Measurements from ENCODE around the gene PPM1M.

The PPM1M gene

DNA sequence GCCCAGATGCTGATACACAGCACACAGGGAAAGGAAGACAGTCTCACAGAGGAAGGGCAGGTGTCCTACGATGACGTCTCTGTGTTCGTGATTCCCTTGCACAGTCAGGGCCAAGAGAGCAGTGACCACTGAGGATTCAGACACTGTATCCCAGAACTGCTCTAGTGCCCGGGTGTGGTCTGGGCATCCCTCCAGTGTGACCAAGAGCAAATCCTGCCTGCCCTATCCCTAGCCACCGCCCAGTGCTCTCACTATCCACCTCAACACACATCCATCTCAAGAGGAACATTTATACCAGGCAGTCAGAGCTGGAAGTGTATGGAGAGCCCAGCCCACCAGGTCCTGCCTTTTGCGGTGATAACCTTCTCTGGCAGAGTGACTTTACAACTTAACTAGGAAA, 4.1 kb downstream of the PPM1M start:
- H3K36me3 ChIP-seq (ENCODE audit: control insufficient read depth, insufficient read depth, low read length), result peaks cover 61% of the 10 kb centered on the region
- H3K4me3 ChIP-seq (ENCODE audit: extremely low read depth, insufficient read depth, low read length, poor library complexity, severe bottlenecking), result no peak overlapping the region
- H3K27ac ChIP-seq (ENCODE audit: low read depth, low read length, severe bottlenecking), result no peak overlapping the region
- WGBS, 2 experiments (ENCODE audit: insufficient coverage in 2 of 2), result 93 to 95% methylated on average over 5 to 6 of the region's 6 CpGs
- H3K9me3 ChIP-seq (ENCODE audit: control insufficient read depth, low read length), result no peaks in the 10 kb centered on the region
- H3K4me1 ChIP-seq (ENCODE audit: control insufficient read depth, insufficient read depth, low read length, poor library complexity, severe bottlenecking), result no peaks in the 10 kb centered on the region

GRCh38 chr3:52250122-52250521, 4.6 kb downstream of the PPM1M start:
- 88 to 100% methylated on average over 1 of the region's 1 CpG for WGBS, 2 experiments (ENCODE audit: insufficient coverage in 2 of 2)

GRCh38 chr3:52253314-52254304, 8.1 kb downstream of the PPM1M start:
- WGBS, 2 experiments (ENCODE audit: insufficient coverage in 2 of 2), result 94 to 98% methylated on average over 9 of the region's 12 CpGs
- peak overlapping the region; percentile 36 for H3K27ac ChIP-seq (ENCODE audit: low read depth, low read length, severe bottlenecking)
- peaks cover 94% of the 10 kb centered on the region for H3K36me3 ChIP-seq (ENCODE audit: control insufficient read depth, insufficient read depth, low read length)
- no peak overlapping the region for H3K4me3 ChIP-seq (ENCODE audit: extremely low read depth, insufficient read depth, low read length, poor library complexity, severe bottlenecking)
- H3K9me3 ChIP-seq (ENCODE audit: control insufficient read depth, low read length), result no peaks in the 10 kb centered on the region
- H3K4me1 ChIP-seq (ENCODE audit: control insufficient read depth, insufficient read depth, low read length, poor library complexity, severe bottlenecking), result no peaks in the 10 kb centered on the region

More at GRCh38 chr3:52250122-52250521, 4.6 kb downstream of the PPM1M start:
- Histone ChIP-seq H3K36me3 (ENCODE audit: control insufficient read depth, insufficient read depth, low read length) (peaks cover 65% of the 10 kb centered on the region), H3K4me3 (ENCODE audit: extremely low read depth, insufficient read depth, low read length, poor library complexity, severe bottlenecking) (no peak overlapping the region), H3K27ac (ENCODE audit: low read depth, low read length, severe bottlenecking) (no peak overlapping the region), H3K9me3 (ENCODE audit: control insufficient read depth, low read length) (no peaks in the 10 kb centered on the region), H3K4me1 (ENCODE audit: control insufficient read depth, insufficient read depth, low read length, poor library complexity, severe bottlenecking) (no peaks in the 10 kb centered on the region)

- H3K36me3 ChIP-seq (ENCODE audit: control insufficient read depth, insufficient read depth, low read length), result peaks cover 94% of the 10 kb centered on the region
- no peak overlapping the region for H3K27ac ChIP-seq (ENCODE audit: low read depth, low read length, severe bottlenecking)
- 96 to 97% methylated on average over 6 of the region's 9 CpGs for WGBS, 2 experiments (ENCODE audit: insufficient coverage in 2 of 2)
- peaks cover 2% of the 10 kb centered on the region for H3K4me1 ChIP-seq (ENCODE audit: control insufficient read depth, insufficient read depth, low read length, poor library complexity, severe bottlenecking)
- H3K9me3 ChIP-seq (ENCODE audit: control insufficient read depth, low read length), result no peaks in the 10 kb centered on the region
- no peak overlapping the region for H3K4me3 ChIP-seq (ENCODE audit: extremely low read depth, insufficient read depth, low read length, poor library complexity, severe bottlenecking)
Observed at GRCh38 chr3:52254608-52255007, 9.0 kb downstream of the PPM1M start.

- H3K9me3 ChIP-seq (ENCODE audit: control insufficient read depth, low read length), result no peaks in the 10 kb centered on the region
- peaks cover 97% of the 10 kb centered on the region for H3K36me3 ChIP-seq (ENCODE audit: control insufficient read depth, insufficient read depth, low read length)
- no CpG with 5 or more reads among the region's 3 CpGs for WGBS, 2 experiments (ENCODE audit: insufficient coverage in 2 of 2)
- H3K4me1 ChIP-seq (ENCODE audit: control insufficient read depth, insufficient read depth, low read length, poor library complexity, severe bottlenecking), result peaks cover 2% of the 10 kb centered on the region
- no peak overlapping the region for H3K27ac ChIP-seq (ENCODE audit: low read depth, low read length, severe bottlenecking)
- no peak overlapping the region for H3K4me3 ChIP-seq (ENCODE audit: extremely low read depth, insufficient read depth, low read length, poor library complexity, severe bottlenecking)
Observed at GRCh38 chr3:52256159-52256558, 10.6 kb downstream of the PPM1M start.

- WGBS, 2 experiments (ENCODE audit: insufficient coverage in 2 of 2), result 89 to 100% methylated on average over 1 to 4 of the region's 4 CpGs
- H3K36me3 ChIP-seq (ENCODE audit: control insufficient read depth, insufficient read depth, low read length), result peaks cover 98% of the 10 kb centered on the region
Observed at GRCh38 chr3:52256622-52257021, 11.1 kb downstream of the PPM1M start.

DNA sequence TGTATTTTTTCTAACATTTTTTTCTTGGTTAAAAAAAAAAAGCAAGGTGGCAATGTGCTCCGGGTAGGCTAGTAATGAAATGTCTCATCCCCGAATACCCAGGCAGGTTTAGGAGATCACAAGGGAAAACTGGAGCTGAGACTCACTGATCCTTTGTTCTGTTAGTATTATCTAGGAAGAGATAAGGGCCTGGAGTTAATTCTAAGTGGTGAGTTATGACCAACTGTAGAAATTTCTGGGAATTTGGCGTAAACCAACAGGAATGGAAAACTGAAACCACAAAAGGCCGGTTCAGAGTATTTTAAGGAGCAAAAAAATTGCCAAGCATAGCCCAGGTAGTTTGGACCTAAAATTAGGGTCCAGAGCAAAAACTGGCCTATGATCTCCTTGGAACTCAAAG, 12.4 kb downstream of the PPM1M start:
- no peak overlapping the region for H3K4me3 ChIP-seq (ENCODE audit: extremely low read depth, insufficient read depth, low read length, poor library complexity, severe bottlenecking)
- 96 to 100% methylated on average over 4 of the region's 4 CpGs for WGBS, 2 experiments (ENCODE audit: insufficient coverage in 2 of 2)
- peaks cover 2% of the 10 kb centered on the region for H3K4me1 ChIP-seq (ENCODE audit: control insufficient read depth, insufficient read depth, low read length, poor library complexity, severe bottlenecking)
- H3K27ac ChIP-seq (ENCODE audit: low read depth, low read length, severe bottlenecking), result no peak overlapping the region
- H3K9me3 ChIP-seq (ENCODE audit: control insufficient read depth, low read length), result no peaks in the 10 kb centered on the region
- H3K36me3 ChIP-seq (ENCODE audit: control insufficient read depth, insufficient read depth, low read length), result peaks cover 100% of the 10 kb centered on the region

More at GRCh38 chr3:52256622-52257021, 11.1 kb downstream of the PPM1M start:
- H3K4me3 ChIP-seq (ENCODE audit: extremely low read depth, insufficient read depth, low read length, poor library complexity, severe bottlenecking), result no peak overlapping the region
- H3K9me3 ChIP-seq (ENCODE audit: control insufficient read depth, low read length), result no peaks in the 10 kb centered on the region
- H3K4me1 ChIP-seq (ENCODE audit: control insufficient read depth, insufficient read depth, low read length, poor library complexity, severe bottlenecking), result peaks cover 2% of the 10 kb centered on the region
- no peak overlapping the region for H3K27ac ChIP-seq (ENCODE audit: low read depth, low read length, severe bottlenecking)

DNA sequence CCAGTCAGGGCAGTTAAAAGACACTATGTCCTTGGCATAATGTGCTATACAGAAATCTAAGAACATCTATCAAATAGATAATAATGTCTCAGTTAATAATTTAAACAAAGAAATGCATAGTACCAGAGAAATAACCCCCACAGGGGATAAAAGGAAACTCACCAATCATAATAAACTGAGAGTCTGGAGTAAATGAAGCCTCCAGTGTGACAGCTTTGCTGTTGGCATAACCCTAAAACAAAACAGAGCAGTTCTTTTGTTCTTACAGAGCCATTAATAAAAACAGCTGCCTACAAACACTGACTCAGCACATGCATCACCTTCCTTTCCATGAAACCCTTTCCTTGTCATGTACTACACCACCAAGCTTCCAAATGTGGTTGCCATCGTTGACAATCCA, 13.5 kb downstream of the PPM1M start:
- Histone ChIP-seq H3K36me3 (ENCODE audit: control insufficient read depth, insufficient read depth, low read length) (peaks cover 100% of the 10 kb centered on the region), H3K9me3 (ENCODE audit: control insufficient read depth, low read length) (no peaks in the 10 kb centered on the region), H3K4me3 (ENCODE audit: extremely low read depth, insufficient read depth, low read length, poor library complexity, severe bottlenecking) (no peak overlapping the region), H3K4me1 (ENCODE audit: control insufficient read depth, insufficient read depth, low read length, poor library complexity, severe bottlenecking) (peaks cover 2% of the 10 kb centered on the region), H3K27ac (ENCODE audit: low read depth, low read length, severe bottlenecking) (no peak overlapping the region)
- WGBS, 2 experiments (ENCODE audit: insufficient coverage in 2 of 2), result no CpG with 5 or more reads among the region's 1 CpG

DNA sequence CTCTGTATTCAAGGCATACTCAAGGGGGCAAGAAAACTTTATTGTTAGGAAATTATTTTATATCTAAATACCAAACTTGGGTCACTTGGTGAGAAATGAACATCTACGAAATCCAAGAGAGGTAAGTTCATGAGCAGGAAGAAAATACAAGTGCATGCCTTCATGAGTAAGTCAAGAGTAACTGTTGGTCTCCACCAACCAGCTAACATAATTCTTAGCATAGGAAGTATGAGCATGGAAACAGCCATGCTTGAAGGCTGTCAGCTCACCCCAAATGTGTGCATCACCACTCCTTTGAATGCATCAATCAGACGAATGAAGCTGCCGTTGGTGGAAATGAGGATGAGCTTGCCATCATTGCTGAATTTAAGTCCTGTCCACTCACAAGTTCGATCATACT, 13.9 kb downstream of the PPM1M start:
- WGBS, 2 experiments (ENCODE audit: insufficient coverage in 2 of 2), result 80 to 84% methylated on average over 3 to 4 of the region's 4 CpGs

GRCh38 chr3:52262447-52262846, 16.9 kb downstream of the PPM1M start:
- no peak overlapping the region for H3K27ac ChIP-seq (ENCODE audit: low read depth, low read length, severe bottlenecking)
- H3K9me3 ChIP-seq (ENCODE audit: control insufficient read depth, low read length), result no peaks in the 10 kb centered on the region
- no peak overlapping the region for H3K4me3 ChIP-seq (ENCODE audit: extremely low read depth, insufficient read depth, low read length, poor library complexity, severe bottlenecking)
- H3K36me3 ChIP-seq (ENCODE audit: control insufficient read depth, insufficient read depth, low read length), result peaks cover 100% of the 10 kb centered on the region
- peaks cover 2% of the 10 kb centered on the region for H3K4me1 ChIP-seq (ENCODE audit: control insufficient read depth, insufficient read depth, low read length, poor library complexity, severe bottlenecking)

More for the DNA sequence above, 13.9 kb downstream of the PPM1M start:
- peaks cover 100% of the 10 kb centered on the region for H3K36me3 ChIP-seq (ENCODE audit: control insufficient read depth, insufficient read depth, low read length)
- peaks cover 2% of the 10 kb centered on the region for H3K4me1 ChIP-seq (ENCODE audit: control insufficient read depth, insufficient read depth, low read length, poor library complexity, severe bottlenecking)
- H3K4me3 ChIP-seq (ENCODE audit: extremely low read depth, insufficient read depth, low read length, poor library complexity, severe bottlenecking), result no peak overlapping the region
- no peaks in the 10 kb centered on the region for H3K9me3 ChIP-seq (ENCODE audit: control insufficient read depth, low read length)
- H3K27ac ChIP-seq (ENCODE audit: low read depth, low read length, severe bottlenecking), result no peak overlapping the region

GRCh38 chr3:52265387-52265786, 19.8 kb downstream of the PPM1M start:
- WGBS, 2 experiments (ENCODE audit: insufficient coverage in 2 of 2), result 84 to 89% methylated on average over 5 to 6 of the region's 6 CpGs
- peaks cover 100% of the 10 kb centered on the region for H3K36me3 ChIP-seq (ENCODE audit: control insufficient read depth, insufficient read depth, low read length)
- H3K9me3 ChIP-seq (ENCODE audit: control insufficient read depth, low read length), result no peaks in the 10 kb centered on the region
- no peaks in the 10 kb centered on the region for H3K4me1 ChIP-seq (ENCODE audit: control insufficient read depth, insufficient read depth, low read length, poor library complexity, severe bottlenecking)
- H3K27ac ChIP-seq (ENCODE audit: low read depth, low read length, severe bottlenecking), result no peak overlapping the region
- H3K4me3 ChIP-seq (ENCODE audit: extremely low read depth, insufficient read depth, low read length, poor library complexity, severe bottlenecking), result no peak overlapping the region
